GM12865 (cell line): ENCODE results near the gene CLIC4.
"Not testable (repeated sequence)": the region's sequence is repeated elsewhere in the genome, so short reads cannot be mapped to it uniquely, and the experiment has no call there.

Experiments used
- DNase-seq: peaks from one replicate; pipeline ENCODE4 v3.0.0; 2010; ENCODE audit warnings: low read depth
- H3K4me3 ChIP-seq: 2 replicates; pipeline ENCODE4 v1.5.1; 2011; ENCODE audit warnings: mild to moderate bottlenecking, low read depth, low read length, control low read depth
- TF ChIP-seq, protein P1 (sequence below): IDR thresholded peaks from 2 replicates; pipeline ENCODE4 v1.5.1; 2011; ENCODE audit warnings: low read length, control low read depth, low read depth, inconsistent platforms; ENCODE audit not compliant: insufficient read depth; ENCODE audit errors: missing control alignments

Gene CLIC4

DNA sequence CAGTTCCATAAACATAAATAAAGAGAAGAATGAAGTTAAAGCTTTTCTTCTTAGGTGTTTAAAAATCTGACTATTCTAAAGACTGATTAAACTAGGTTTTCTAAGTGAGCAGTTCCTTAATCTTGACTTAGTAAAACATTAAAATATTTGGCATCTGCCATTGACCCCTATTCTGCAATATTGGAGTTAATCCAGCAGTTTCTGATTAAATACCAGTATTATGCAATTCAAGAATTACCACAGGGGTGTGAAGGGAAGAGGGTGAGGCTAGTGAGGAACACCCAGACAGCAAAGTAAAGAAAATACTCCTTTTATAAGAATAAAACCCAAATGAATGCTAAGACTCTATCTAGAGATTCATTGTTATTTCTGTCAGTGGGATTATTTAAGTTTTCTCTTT, 40.9 kb downstream of the CLIC4 start:
- H3K4me3 ChIP-seq = no peak overlapping the region
- TF ChIP-seq, protein P1, sequence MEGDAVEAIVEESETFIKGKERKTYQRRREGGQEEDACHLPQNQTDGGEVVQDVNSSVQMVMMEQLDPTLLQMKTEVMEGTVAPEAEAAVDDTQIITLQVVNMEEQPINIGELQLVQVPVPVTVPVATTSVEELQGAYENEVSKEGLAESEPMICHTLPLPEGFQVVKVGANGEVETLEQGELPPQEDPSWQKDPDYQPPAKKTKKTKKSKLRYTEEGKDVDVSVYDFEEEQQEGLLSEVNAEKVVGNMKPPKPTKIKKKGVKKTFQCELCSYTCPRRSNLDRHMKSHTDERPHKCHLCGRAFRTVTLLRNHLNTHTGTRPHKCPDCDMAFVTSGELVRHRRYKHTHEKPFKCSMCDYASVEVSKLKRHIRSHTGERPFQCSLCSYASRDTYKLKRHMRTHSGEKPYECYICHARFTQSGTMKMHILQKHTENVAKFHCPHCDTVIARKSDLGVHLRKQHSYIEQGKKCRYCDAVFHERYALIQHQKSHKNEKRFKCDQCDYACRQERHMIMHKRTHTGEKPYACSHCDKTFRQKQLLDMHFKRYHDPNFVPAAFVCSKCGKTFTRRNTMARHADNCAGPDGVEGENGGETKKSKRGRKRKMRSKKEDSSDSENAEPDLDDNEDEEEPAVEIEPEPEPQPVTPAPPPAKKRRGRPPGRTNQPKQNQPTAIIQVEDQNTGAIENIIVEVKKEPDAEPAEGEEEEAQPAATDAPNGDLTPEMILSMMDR = no peak
- DNase-seq = no peak

DNA sequence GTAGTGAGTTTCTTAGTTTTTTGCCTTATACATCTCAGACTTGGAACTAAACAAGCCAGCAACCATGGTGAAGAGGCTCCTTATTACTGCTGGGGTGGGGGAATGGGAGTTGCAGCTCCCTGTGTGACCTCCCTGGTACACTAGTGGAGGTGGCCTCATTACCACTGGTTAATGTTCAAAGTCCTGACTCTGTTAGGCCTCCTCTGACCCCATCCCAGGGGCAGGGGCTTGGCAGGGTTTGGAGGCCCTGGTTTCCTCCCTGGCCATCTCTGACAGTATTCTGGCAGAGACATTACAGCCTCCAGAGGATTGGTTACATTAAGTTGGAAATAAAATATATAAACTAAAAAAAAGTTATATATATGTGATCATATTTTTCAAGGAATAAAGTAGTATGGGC, 45.2 kb downstream of the CLIC4 start:
- DNase-seq = no peak
- TF ChIP-seq, protein P1 = no peak
- H3K4me3 ChIP-seq = no peak overlapping the region

DNA sequence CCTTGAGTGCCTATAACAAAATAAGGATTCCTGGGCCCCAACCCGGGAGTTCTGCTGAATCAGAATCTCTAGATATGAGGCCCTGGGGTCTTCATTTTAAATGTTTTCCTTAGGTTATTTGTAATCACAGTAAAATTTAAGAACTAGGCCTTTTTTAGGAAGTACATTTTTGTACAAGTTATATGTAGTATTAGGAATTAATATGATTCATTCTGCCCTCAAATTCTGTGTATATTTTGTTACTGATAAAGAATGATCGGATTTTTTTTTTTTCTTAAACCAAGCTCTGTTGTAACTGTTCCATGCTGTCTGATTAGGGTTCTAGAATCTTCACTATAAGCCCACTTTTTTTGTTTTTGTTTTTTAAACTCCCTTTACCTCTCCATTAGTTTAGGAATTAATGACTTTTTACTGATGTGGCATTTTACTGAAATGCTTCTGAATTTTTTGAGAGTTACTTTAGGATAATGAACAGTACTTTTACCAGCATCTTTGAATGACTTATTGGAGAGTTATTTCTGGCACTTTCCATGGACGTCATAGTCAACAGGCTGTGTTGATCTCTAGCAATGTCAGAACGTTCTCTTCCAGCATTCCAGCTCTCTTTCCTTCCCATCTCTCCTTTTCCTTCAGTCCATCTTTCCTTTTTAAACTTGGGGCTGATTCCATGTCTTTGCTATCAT, 48.3 kb downstream of the CLIC4 start:
- no peak for DNase-seq
- TF ChIP-seq, protein P1 = no peak
- no peak overlapping the region for H3K4me3 ChIP-seq

DNA sequence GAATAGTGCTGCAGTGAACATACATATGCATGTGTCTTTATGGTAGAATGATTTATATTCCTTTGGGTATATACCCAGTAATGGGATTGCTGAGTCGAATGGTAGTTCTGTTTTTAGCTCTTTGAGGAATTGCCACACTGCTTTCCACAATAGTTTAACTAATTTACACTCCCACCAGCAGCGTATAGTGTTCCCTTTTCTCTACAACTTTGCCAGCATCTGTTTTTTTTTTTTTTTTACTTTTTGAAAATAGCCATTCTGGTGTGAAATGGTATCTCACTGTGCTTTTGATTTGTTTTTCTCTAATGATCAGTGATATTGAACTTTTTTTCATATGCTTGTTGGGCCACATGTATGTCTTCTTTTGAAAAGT, 48.9 kb downstream of the CLIC4 start:
- H3K4me3 ChIP-seq, DNase-seq: not testable (repeated sequence)

DNA sequence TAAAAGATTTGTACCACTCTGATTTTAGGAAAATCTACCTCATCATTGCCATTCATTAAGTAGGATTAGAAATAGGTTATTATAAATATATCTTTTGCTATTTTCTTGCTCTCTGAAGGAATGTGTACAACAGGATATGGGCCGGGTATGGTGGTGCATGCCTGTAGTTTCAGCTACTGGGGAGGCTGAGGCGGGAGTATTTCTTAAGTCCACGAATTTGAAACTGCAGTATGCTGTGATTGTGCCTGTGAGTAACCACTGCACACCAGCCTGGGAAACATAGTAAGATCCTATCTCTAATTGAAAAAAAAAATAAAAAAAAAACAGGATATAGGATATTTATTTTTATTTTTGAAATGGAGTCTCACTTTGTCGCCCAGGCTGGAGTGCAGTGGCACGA, 50.0 kb downstream of the CLIC4 start:
- DNase-seq = no peak
- TF ChIP-seq, protein P1 = no peak
- no peak overlapping the region for H3K4me3 ChIP-seq

DNA sequence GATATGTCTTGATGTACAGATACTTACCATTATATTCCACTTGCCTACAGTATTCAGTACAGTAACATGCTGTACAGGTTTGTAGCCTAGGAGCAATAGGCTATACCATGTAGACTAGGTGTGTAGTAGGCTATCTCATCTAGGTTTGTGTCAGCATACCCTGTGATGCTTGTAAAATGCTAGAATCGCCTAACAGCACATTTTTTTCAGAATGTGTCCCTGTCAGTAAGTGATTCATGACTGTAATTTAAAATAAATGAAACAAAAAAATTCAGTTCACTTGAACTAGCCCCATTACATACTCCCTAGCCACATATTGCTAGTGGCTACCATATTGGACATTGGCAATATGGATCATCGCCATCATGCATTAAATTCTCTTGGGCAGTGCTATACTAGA, 51.3 kb downstream of the CLIC4 start:
- TF ChIP-seq, protein P1 = no peak
- no peak for DNase-seq
- no peak overlapping the region for H3K4me3 ChIP-seq

DNA sequence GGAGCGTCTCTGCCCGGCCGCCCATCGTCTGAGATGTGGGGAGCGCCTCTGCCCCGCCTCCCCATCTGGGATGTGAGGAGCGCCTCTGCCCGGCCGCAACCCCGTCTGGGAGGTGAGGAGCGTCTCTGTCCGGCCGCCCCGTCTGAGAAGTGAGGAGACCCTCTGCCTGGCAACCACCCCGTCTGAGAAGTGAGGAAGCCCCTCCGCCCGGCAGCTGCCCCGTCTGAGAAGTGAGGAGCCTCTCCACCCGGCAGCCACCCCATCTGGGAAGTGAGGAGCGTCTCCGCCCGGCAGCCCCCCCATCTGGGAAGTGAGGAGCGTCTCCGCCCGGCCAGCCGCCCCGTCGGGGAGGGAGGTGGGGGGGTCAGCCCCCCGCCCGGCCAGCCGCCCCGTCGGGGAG, 54.0 kb downstream of the CLIC4 start:
- DNase-seq = not testable (repeated sequence)

DNA sequence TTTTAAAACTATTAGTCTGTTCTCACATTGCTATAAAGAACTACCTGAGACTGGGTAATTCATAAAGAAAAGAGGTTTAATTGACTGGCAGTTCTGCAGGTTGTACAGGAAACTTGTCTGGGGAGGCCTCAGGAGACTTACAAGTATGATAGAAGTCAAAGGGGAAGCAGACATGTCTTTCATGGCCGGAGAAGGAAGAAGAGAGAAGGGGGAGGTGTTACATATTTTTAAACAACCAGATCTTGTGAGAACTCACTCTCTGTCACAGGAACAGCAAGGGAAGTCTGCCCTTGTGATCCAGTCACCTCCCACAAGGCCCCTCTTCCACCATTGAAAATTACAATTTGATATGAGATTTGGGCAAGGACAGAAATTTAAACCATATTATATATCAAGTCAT, 55.9 kb downstream of the CLIC4 start:
- DNase-seq = no peak
- TF ChIP-seq, protein P1 = no peak
- no peak overlapping the region for H3K4me3 ChIP-seq

More for the DNA sequence above, 54.0 kb downstream of the CLIC4 start:
- not testable (repeated sequence) for H3K4me3 ChIP-seq
